ENCODE data around the gene SIDT1.

SIDT1 gene

DNA sequence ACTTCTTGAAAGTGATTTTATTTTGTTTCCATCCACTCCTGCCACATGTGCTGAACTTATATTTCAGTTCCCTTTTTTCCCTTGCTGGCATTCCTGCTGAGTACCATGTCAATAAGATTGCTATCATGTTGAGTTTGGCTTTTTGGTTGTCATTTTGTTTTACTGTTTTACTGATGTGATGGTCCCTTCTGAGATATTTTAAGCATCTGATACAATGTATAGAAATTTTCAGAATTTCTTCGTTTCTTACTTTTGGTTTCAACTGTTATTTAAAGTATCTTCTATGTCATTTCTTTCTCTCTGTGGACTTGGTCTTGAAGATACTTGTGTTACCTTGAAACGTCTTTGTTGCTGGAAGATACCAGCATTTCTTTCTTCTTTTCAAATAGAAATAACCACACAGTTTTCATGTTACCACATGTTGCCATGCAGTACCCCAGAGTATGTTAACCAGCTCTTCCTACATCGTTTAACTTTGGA lies 14.1 kb downstream of the SIDT1 start:
- DNase-seq (ENCODE audit: low read depth) = no peak

- DNase-seq (ENCODE audit: low read depth) = no peak
Observed at GRCh38 chr3:113548501-113548900, 16.1 kb downstream of the SIDT1 start.

GRCh38 chr3:113551820-113552219 lies 19.5 kb downstream of the SIDT1 start:
- no peak for DNase-seq (ENCODE audit: low read depth)

- DNase-seq (ENCODE audit: low read depth) = no peak
Observed at GRCh38 chr3:113552851-113553250, 20.5 kb downstream of the SIDT1 start.

- no peak for DNase-seq (ENCODE audit: low read depth)
Observed at GRCh38 chr3:113555138-113555537, 22.8 kb downstream of the SIDT1 start.

GRCh38 chr3:113556316-113556945 lies 24.1 kb downstream of the SIDT1 start:
- no peak for DNase-seq (ENCODE audit: low read depth)

- DNase-seq (ENCODE audit: low read depth) = no peak
Observed at GRCh38 chr3:113556946-113557335, 24.6 kb downstream of the SIDT1 start.

- no peak for DNase-seq (ENCODE audit: low read depth)
Observed at GRCh38 chr3:113557374-113557773, 25.0 kb downstream of the SIDT1 start.

- no peak for DNase-seq (ENCODE audit: low read depth)
Observed at GRCh38 chr3:113559009-113559408, 26.7 kb downstream of the SIDT1 start.

GRCh38 chr3:113560271-113560670 lies 27.9 kb downstream of the SIDT1 start:
- DNase-seq (ENCODE audit: low read depth) = no peak

- no peak for DNase-seq (ENCODE audit: low read depth)
Observed at GRCh38 chr3:113560831-113561623, 28.7 kb downstream of the SIDT1 start.

DNA sequence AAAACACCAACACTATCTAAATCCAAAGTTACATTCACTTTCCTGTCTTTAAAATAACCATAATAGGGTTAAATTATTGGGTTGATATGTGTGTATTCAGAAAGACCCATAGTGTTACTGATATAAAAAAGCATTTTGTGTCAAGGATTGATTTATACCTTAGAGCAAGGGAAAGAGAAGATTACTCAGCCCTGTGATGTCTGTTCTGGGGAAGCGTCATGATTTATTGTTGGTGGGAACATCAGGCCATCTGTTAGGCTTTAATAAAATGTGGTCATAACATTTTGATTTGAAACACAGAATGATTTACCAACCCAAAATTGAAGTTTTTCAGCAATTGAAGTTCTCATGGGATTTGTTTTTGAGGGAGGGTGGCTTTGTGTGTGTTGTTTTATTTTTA lies 33.2 kb downstream of the SIDT1 start:
- no peak for DNase-seq (ENCODE audit: low read depth)

DNA sequence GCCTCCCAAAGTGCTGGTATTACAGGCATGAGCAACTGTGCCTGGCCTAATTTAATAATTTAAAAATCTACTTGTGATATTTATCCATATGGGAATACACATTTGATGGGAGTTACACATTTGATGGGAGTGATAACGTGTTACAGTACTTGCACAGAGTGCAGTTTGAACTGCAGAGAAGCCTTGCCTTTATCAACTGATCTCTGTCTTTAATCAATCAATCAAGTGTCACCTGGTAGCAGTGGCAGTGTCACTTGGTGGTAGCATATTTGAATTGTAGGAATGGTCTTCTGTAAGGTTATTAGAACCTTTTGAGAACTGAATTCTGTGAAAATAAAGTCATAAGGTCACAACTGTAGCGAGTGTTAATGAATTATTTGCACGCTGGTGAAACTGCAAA lies 37.8 kb downstream of the SIDT1 start:
- no peak for DNase-seq (ENCODE audit: low read depth)

- no peak for DNase-seq (ENCODE audit: low read depth)
Observed at GRCh38 chr3:113571360-113571759, 39.0 kb downstream of the SIDT1 start.

DNA sequence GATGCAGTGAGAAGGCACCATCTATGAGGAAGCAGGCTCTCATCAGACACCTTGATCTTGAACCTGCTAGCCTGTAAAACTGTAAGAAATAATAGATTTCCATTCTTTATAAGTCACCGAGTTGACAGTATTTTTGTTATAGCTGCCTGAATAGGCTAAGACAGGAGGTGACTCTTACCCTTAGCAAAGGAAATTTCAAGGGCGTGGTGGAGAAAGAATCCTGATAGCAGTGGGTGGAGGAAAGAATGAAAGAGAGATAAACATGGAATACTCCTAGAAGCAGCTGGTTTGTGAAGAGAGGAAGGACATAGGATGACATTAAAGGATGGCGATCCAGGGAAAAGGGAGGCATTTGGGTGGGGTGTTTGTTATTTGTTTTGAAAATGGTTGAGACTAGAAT lies 41.4 kb downstream of the SIDT1 start:
- no peak for DNase-seq (ENCODE audit: low read depth)

DNA sequence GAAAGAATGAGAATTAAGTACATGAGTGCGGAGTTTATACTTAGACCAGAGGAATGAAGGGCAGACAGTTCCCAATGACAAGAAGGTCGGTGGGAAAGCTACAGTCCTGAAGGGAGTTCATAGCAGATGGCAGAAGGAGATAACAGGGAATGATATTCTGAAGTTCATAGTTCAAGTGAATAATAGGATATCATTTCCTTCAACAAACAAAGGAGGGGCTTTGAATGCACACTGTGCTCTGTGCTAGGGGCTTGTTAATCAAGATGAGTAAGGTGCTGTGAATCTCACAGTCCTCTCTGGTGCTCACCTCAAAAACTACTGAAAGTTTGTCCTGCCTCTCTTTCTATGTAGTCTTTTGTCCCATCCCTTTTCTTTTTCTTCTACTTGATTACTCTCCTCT lies 41.9 kb downstream of the SIDT1 start:
- DNase-seq (ENCODE audit: low read depth) = no peak

GRCh38 chr3:113575206-113575605 lies 42.9 kb downstream of the SIDT1 start:
- no peak for DNase-seq (ENCODE audit: low read depth)

- no peak for DNase-seq (ENCODE audit: low read depth)
Observed at GRCh38 chr3:113585228-113585627, 52.9 kb downstream of the SIDT1 start.

DNA sequence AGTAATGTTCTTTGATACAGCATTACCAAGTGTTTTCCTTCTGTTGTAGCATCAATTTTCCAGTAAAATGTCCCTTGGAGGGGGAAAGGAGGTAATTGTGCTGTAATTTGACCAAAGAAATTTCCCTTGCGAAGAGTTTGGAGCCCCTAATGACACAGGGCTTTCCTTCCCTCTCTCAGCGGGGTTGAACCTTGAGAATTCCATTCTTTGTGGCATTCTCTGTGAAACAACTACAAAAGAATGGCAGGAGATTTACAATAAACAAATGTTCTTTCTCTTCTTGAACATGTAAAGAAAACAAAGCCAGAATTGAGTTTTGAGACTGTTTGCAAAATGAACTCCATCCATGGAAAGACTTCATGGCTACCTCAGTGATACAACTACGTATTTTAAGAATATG lies 53.4 kb downstream of the SIDT1 start:
- no peak for DNase-seq (ENCODE audit: low read depth)

GRCh38 chr3:113588806-113589205 lies 56.5 kb downstream of the SIDT1 start:
- no peak for DNase-seq (ENCODE audit: low read depth)

GRCh38 chr3:113589971-113590370 lies 57.6 kb downstream of the SIDT1 start:
- DNase-seq (ENCODE audit: low read depth) = no peak

- no peak for DNase-seq (ENCODE audit: low read depth)
Observed at GRCh38 chr3:113590983-113591382, 58.6 kb downstream of the SIDT1 start.

DNA sequence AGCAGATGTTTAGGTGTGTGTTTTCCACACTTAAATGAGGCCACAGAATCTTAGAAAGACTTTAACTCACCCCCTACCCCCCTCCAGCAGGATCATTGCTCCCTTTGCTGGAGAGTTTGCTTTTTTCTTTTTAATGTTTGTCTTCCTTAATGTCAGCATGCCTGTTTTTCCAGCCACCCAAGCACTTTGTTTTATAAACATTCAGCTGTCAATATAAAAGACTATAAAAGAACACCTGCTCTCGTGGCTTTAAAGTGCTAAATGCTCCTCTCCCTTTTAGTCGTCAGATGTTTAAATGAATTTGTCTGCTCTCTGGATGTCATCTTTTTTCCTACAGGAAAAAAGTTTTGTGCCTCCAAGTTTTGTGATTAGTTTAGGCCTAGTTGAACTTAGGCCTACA lies 61.7 kb downstream of the SIDT1 start:
- no peak for DNase-seq (ENCODE audit: low read depth)
